Measurements from ENCODE around the gene PARD3.
"Not testable (repeated sequence)": the region's sequence is repeated elsewhere in the genome, so short reads cannot be mapped to it uniquely, and the experiment has no call there.

Gene PARD3

GRCh38 chr10:34715511-34716187 is 99.4 kb downstream of the PARD3 start:
- no peak for DNase-seq (ENCODE audit: low read depth)

- DNase-seq (ENCODE audit: low read depth): no peak
Observed at GRCh38 chr10:34713875-34714274, 101.2 kb downstream of the PARD3 start.

- DNase-seq (ENCODE audit: low read depth): no peak
Observed at GRCh38 chr10:34711500-34711899, 103.6 kb downstream of the PARD3 start.

GRCh38 chr10:34710391-34710751 is 104.7 kb downstream of the PARD3 start:
- no peak for DNase-seq (ENCODE audit: low read depth)

- no peak for DNase-seq (ENCODE audit: low read depth)
Observed at GRCh38 chr10:34709637-34710390, 105.3 kb downstream of the PARD3 start.

GRCh38 chr10:34707656-34708055 is 107.4 kb downstream of the PARD3 start:
- DNase-seq (ENCODE audit: low read depth): no peak

- DNase-seq (ENCODE audit: low read depth): not testable (repeated sequence)
Observed at GRCh38 chr10:34706992-34707391, 108.1 kb downstream of the PARD3 start.

GRCh38 chr10:34706147-34706546 is 108.9 kb downstream of the PARD3 start:
- DNase-seq (ENCODE audit: low read depth): no peak

GRCh38 chr10:34705563-34705962 is 109.5 kb downstream of the PARD3 start:
- no peak for DNase-seq (ENCODE audit: low read depth)

GRCh38 chr10:34704526-34705184 is 110.4 kb downstream of the PARD3 start:
- DNase-seq (ENCODE audit: low read depth): no peak

GRCh38 chr10:34702982-34703381 is 112.1 kb downstream of the PARD3 start:
- no peak for DNase-seq (ENCODE audit: low read depth)

GRCh38 chr10:34702093-34702937 is 112.8 kb downstream of the PARD3 start:
- no peak for DNase-seq (ENCODE audit: low read depth)

- no peak for DNase-seq (ENCODE audit: low read depth)
Observed at GRCh38 chr10:34701194-34701593, 113.9 kb downstream of the PARD3 start.

GRCh38 chr10:34700752-34701151 is 114.3 kb downstream of the PARD3 start:
- not testable (repeated sequence) for DNase-seq (ENCODE audit: low read depth)

GRCh38 chr10:34699904-34700517 is 115.1 kb downstream of the PARD3 start:
- no peak for DNase-seq (ENCODE audit: low read depth)

GRCh38 chr10:34698979-34699378 is 116.1 kb downstream of the PARD3 start:
- DNase-seq (ENCODE audit: low read depth): no peak

- no peak for DNase-seq (ENCODE audit: low read depth)
Observed at GRCh38 chr10:34698248-34698831, 116.8 kb downstream of the PARD3 start.

- DNase-seq (ENCODE audit: low read depth): no peak
Observed at GRCh38 chr10:34697351-34698247, 117.5 kb downstream of the PARD3 start.

- no peak for DNase-seq (ENCODE audit: low read depth)
Observed at GRCh38 chr10:34696423-34696822, 118.7 kb downstream of the PARD3 start.

GRCh38 chr10:34690383-34691049 is 124.6 kb downstream of the PARD3 start:
- DNase-seq (ENCODE audit: low read depth): no peak
